ENCODE results near the gene NFIA.

- TF ChIP-seq TAF1 (IDR thresholded peaks at IDR 0.05; ENCODE audit: low read depth, low read length) (no peak), POLR2AphosphoS5 (IDR thresholded peaks at IDR 0.05; ENCODE audit: low read depth, low read length) (no peak), POLR2A (IDR thresholded peaks at IDR 0.05; ENCODE audit: low read depth, low read length) (no peak), SPI1 (IDR thresholded peaks at IDR 0.05; ENCODE audit: low read depth, low read length) (no peak), POU2F2 (IDR thresholded peaks at IDR 0.05; ENCODE audit: low read depth, low read length) (no peak), PAX5 (IDR thresholded peaks at IDR 0.05; ENCODE audit: insufficient read depth, low read length, severe bottlenecking) (no peak)
Measured at GRCh38 chr1:61506236-61506635, 423.9 kb downstream of the NFIA start.

Measured in GM12891 (cell line).